Measurements from ENCODE around the gene FN1. TPM values are rescaled to one million over a fixed set of nuclear protein-coding genes. Genes with fewer than 3 reads are reported as not detected.

The FN1 gene
- total and polyA plus RNA-seq, 2 donors (not counting 1 experiment from before 2014, with no cell fraction given), result 0.05 TPM; not detected in 1

DNA sequence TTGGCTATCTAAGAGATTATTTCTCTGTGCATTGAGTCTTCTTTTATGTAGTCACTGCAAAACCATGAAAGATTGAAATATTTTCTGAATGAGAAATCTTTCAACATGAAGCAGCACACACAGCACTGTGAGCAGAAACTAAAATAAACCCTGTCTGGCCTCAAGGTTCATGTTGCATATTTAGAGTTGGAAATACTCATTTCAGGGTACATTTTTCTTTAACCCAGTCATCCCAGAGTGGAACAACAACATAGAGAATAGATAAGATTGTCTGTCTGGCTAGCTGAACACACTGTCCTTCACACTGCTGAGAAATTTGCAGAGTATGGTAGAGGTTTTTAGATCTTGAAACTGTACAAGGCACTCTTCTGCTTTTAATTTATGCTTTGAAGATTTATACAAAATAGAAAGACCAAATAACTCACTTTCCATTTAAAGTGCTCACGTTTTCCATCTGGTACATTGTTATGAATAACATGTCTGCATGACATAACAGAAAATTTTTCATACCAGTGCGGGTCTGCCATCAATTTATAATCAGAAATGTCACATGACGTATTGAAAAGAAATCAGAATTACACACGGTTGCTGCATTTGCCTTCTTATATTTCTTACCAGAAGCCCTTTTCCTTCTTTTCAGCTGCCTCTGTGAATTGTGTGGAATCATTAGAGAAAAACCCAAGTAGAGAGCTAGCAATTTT, 25.0 kb upstream of the FN1 start:
- intact Hi-C loops (cut with micrococcal nuclease), result no loop called here
- no peak overlapping the region for H3K4me3 ChIP-seq (ENCODE audit: control extremely low read depth in 1 of 5, extremely low read depth in 1 of 5, insufficient read depth in 1 of 5, low read depth in 2 of 5, low read length in 4 of 5)
- H3K9ac ChIP-seq (ENCODE audit: low read length), result no peak overlapping the region
- H3K4me1 Mint-ChIP-seq, result no peaks in the 10 kb centered on the region
- H3K4me2 ChIP-seq (replicated peaks; ENCODE audit: low read depth, low read length, poor library complexity, severe bottlenecking), result no peak overlapping the region
- H3K9me3 ChIP-seq (ENCODE audit: control extremely low read depth in 1 of 3, control insufficient read depth in 2 of 3, insufficient read depth in 1 of 3, low read length in 2 of 3), result no peaks in the 10 kb centered on the region
- CTCF ChIA-PET, result no interaction called here
- H4K20me1 ChIP-seq (ENCODE audit: control insufficient read depth, insufficient read depth, low read length, poor library complexity, severe bottlenecking), result no peaks in the 10 kb centered on the region
- no peaks in the 10 kb centered on the region for H3K9me3 Mint-ChIP-seq (ENCODE audit: insufficient read depth)
- no peak overlapping the region for H3K27ac ChIP-seq (ENCODE audit: low read length in 2 of 2)
- POLR2A ChIA-PET, result no interaction called here
- no peak for ATAC-seq (ENCODE audit: low read depth)
- H2AFZ ChIP-seq (ENCODE audit: insufficient read depth, low read depth, low read length, poor library complexity, severe bottlenecking), result no peak overlapping the region
- H3K27me3 ChIP-seq (replicated peaks in 1 of 4; ENCODE audit: control extremely low read depth in 1 of 4, control insufficient read depth in 3 of 4, insufficient read depth in 4 of 4, low read length in 3 of 4), result no peaks in the 10 kb centered on the region
- no peak overlapping the region for H3K4me3 Mint-ChIP-seq
- H3K79me2 ChIP-seq (ENCODE audit: control insufficient read depth, insufficient read depth, low read length), result no peaks in the 10 kb centered on the region
- no peak for TF ChIP-seq EZH2 (IDR thresholded peaks at IDR 0.05; ENCODE audit: borderline replicate concordance, insufficient read depth, low read depth, low read length, poor library complexity, severe bottlenecking)
- TF ChIP-seq, protein P1, sequence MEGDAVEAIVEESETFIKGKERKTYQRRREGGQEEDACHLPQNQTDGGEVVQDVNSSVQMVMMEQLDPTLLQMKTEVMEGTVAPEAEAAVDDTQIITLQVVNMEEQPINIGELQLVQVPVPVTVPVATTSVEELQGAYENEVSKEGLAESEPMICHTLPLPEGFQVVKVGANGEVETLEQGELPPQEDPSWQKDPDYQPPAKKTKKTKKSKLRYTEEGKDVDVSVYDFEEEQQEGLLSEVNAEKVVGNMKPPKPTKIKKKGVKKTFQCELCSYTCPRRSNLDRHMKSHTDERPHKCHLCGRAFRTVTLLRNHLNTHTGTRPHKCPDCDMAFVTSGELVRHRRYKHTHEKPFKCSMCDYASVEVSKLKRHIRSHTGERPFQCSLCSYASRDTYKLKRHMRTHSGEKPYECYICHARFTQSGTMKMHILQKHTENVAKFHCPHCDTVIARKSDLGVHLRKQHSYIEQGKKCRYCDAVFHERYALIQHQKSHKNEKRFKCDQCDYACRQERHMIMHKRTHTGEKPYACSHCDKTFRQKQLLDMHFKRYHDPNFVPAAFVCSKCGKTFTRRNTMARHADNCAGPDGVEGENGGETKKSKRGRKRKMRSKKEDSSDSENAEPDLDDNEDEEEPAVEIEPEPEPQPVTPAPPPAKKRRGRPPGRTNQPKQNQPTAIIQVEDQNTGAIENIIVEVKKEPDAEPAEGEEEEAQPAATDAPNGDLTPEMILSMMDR (IDR thresholded peaks at IDR 0.05), result no peak
- no peaks in the 10 kb centered on the region for H3K36me3 ChIP-seq (replicated peaks in 1 of 2; ENCODE audit: control extremely low read depth in 1 of 2, control insufficient read depth in 1 of 2, extremely low read depth in 1 of 2, insufficient read depth in 2 of 2, low read length in 1 of 2)
- DNase-seq, result no peak
- no peak overlapping the region for H3K27ac Mint-ChIP-seq
- no peaks in the 10 kb centered on the region for H3K4me1 ChIP-seq (ENCODE audit: control insufficient read depth in 2 of 2, insufficient read depth in 2 of 2, low read length in 2 of 2)
- no CpG with 5 or more reads among the region's 4 CpGs for WGBS (ENCODE audit: insufficient coverage)
- peaks cover 14% of the 10 kb centered on the region for H3K27me3 Mint-ChIP-seq

- no peak overlapping the region for H3K4me3 ChIP-seq (ENCODE audit: control extremely low read depth in 1 of 5, extremely low read depth in 1 of 5, insufficient read depth in 1 of 5, low read depth in 2 of 5, low read length in 4 of 5)
- H3K4me1 ChIP-seq (ENCODE audit: control insufficient read depth in 2 of 2, insufficient read depth in 2 of 2, low read length in 2 of 2), result no peaks in the 10 kb centered on the region
- no peak overlapping the region for H3K27ac Mint-ChIP-seq
- no peaks in the 10 kb centered on the region for H3K79me2 ChIP-seq (ENCODE audit: control insufficient read depth, insufficient read depth, low read length)
- no peaks in the 10 kb centered on the region for H3K4me1 Mint-ChIP-seq
- DNase-seq (no peak), ATAC-seq (ENCODE audit: low read depth) (no peak)
- no peaks in the 10 kb centered on the region for H4K20me1 ChIP-seq (ENCODE audit: control insufficient read depth, insufficient read depth, low read length, poor library complexity, severe bottlenecking)
- POLR2A ChIA-PET, result no interaction called here
- TF ChIP-seq EZH2 (IDR thresholded peaks at IDR 0.05; ENCODE audit: borderline replicate concordance, insufficient read depth, low read depth, low read length, poor library complexity, severe bottlenecking), result no peak
- TF ChIP-seq, protein P1 (IDR thresholded peaks at IDR 0.05), result no peak
- CTCF ChIA-PET, result interaction anchor here (0.9 to 4.5 kb wide), 5 partner anchors 29 to 475 kb away, joined by 3 to 28 read pairs (median 9); no protein-coding TSS in a partner anchor
- no peak overlapping the region for H3K27ac ChIP-seq (ENCODE audit: low read length in 2 of 2)
- H3K36me3 ChIP-seq (replicated peaks in 1 of 2; ENCODE audit: control extremely low read depth in 1 of 2, control insufficient read depth in 1 of 2, extremely low read depth in 1 of 2, insufficient read depth in 2 of 2, low read length in 1 of 2), result no peaks in the 10 kb centered on the region
- intact Hi-C loops (cut with micrococcal nuclease), result no loop called here
- no CpG with 5 or more reads among the region's 3 CpGs for WGBS (ENCODE audit: insufficient coverage)
- H3K27me3 Mint-ChIP-seq, result peaks cover 25% of the 10 kb centered on the region
- H3K9me3 Mint-ChIP-seq (ENCODE audit: insufficient read depth), result no peaks in the 10 kb centered on the region
- peaks cover 0 to 5% (median 2%) of the 10 kb centered on the region in 4 experiments for H3K27me3 ChIP-seq (replicated peaks in 1 of 4; ENCODE audit: control extremely low read depth in 1 of 4, control insufficient read depth in 3 of 4, insufficient read depth in 4 of 4, low read length in 3 of 4)
- H3K9ac ChIP-seq (ENCODE audit: low read length), result no peak overlapping the region
- no peaks in the 10 kb centered on the region for H3K9me3 ChIP-seq (ENCODE audit: control extremely low read depth in 1 of 3, control insufficient read depth in 2 of 3, insufficient read depth in 1 of 3, low read length in 2 of 3)
- H2AFZ ChIP-seq (ENCODE audit: insufficient read depth, low read depth, low read length, poor library complexity, severe bottlenecking), result no peak overlapping the region
- no peak overlapping the region for H3K4me2 ChIP-seq (replicated peaks; ENCODE audit: low read depth, low read length, poor library complexity, severe bottlenecking)
- no peak overlapping the region for H3K4me3 Mint-ChIP-seq
Measured at GRCh38 chr2:215455958-215456357, 20.1 kb upstream of the FN1 start.
